Astrocyte (in vitro differentiated cells and primary cell): Measurements from ENCODE around the gene TRIM7. TPM values are rescaled to one million over a fixed set of nuclear protein-coding genes. Genes with fewer than 3 reads are reported as not detected.

Experiments used
- DNase-seq: peaks from one replicate; pipeline ENCODE4 v3.0.0-alpha.2; 2010; ENCODE audit warnings: low read depth
- FAIRE-seq: peaks from 2 replicates; lab custom pipeline; 2011; peaks lifted over from hg19 to GRCh38; lab: Jason Lieb, UNC
- H2AFZ ChIP-seq: 2 replicates; pipeline ENCODE4 v1.6.0; 2012; ENCODE audit warnings: low read depth, low read length, inconsistent platforms
- H3K27ac ChIP-seq: 2 replicates; pipeline ENCODE4 v1.5.1; 2011; ENCODE audit warnings: low read depth, low read length, inconsistent platforms
- H3K27me3 ChIP-seq: 2 replicates; pipeline ENCODE4 v1.6.0; 2011; ENCODE audit warnings: low read length, inconsistent platforms; ENCODE audit not compliant: insufficient read depth
- H3K36me3 ChIP-seq: 2 replicates; pipeline ENCODE4 v1.5.1; 2011; ENCODE audit warnings: low read length, inconsistent platforms; ENCODE audit not compliant: insufficient read depth
- H3K4me1 ChIP-seq: 2 replicates; pipeline ENCODE4 v1.5.1; 2011; ENCODE audit warnings: low read length, inconsistent platforms; ENCODE audit not compliant: insufficient read depth
- H3K4me2 ChIP-seq: 2 replicates; pipeline ENCODE4 v1.6.0; 2012; ENCODE audit warnings: low read length, inconsistent platforms
- H3K4me3 ChIP-seq: 2 replicates; pipeline ENCODE4 v1.5.1; 2011; ENCODE audit warnings: low read depth, mild to moderate bottlenecking, low read length, inconsistent platforms; ENCODE audit not compliant: insufficient read depth
- H3K79me2 ChIP-seq: 2 replicates; pipeline ENCODE4 v1.6.0; 2012; ENCODE audit warnings: mild to moderate bottlenecking, low read length, inconsistent platforms; ENCODE audit not compliant: insufficient read depth
- H3K9ac ChIP-seq: 2 replicates; pipeline ENCODE4 v1.6.0; 2012; ENCODE audit warnings: mild to moderate bottlenecking, low read length, inconsistent platforms
- H3K9me3 ChIP-seq: 2 replicates; pipeline ENCODE4 v1.5.1; 2012; ENCODE audit warnings: low read depth, mild to moderate bottlenecking, low read length, inconsistent platforms; ENCODE audit not compliant: insufficient read depth
- H4K20me1 ChIP-seq: 2 replicates; pipeline ENCODE4 v1.6.0; 2012; ENCODE audit warnings: low read length, inconsistent platforms; ENCODE audit not compliant: insufficient read depth
- H3K27ac Mint-ChIP-seq: one replicate; pipeline ENCODE4 v1.8.0; 2021; ENCODE audit warnings: mild to moderate bottlenecking, mixed read lengths; ENCODE audit not compliant: unreplicated experiment
- H3K27me3 Mint-ChIP-seq: one replicate; pipeline ENCODE4 v1.8.0; 2021; ENCODE audit warnings: low read depth, mixed read lengths; ENCODE audit not compliant: unreplicated experiment
- H3K36me3 Mint-ChIP-seq: one replicate; pipeline ENCODE4 v1.8.0; 2021; ENCODE audit warnings: low read depth, mixed read lengths; ENCODE audit not compliant: unreplicated experiment
- H3K4me1 Mint-ChIP-seq: one replicate; pipeline ENCODE4 v1.8.0; 2021; ENCODE audit warnings: low read depth, mixed read lengths; ENCODE audit not compliant: unreplicated experiment
- H3K4me3 Mint-ChIP-seq: one replicate; pipeline ENCODE4 v1.8.0; 2021; ENCODE audit warnings: mild to moderate bottlenecking, moderate library complexity, mixed read lengths; ENCODE audit not compliant: unreplicated experiment
- H3K9me3 Mint-ChIP-seq: one replicate; pipeline ENCODE4 v1.8.0; 2021; ENCODE audit warnings: mild to moderate bottlenecking, mixed read lengths; ENCODE audit not compliant: unreplicated experiment
- CTCF ChIP-seq: IDR thresholded peaks from 2 replicates; pipeline ENCODE4 v1.5.1; 2011; ENCODE audit warnings: low read depth, mild to moderate bottlenecking, inconsistent platforms, low read length, moderate library complexity; ENCODE audit not compliant: insufficient read depth
- EZH2 ChIP-seq: IDR thresholded peaks from 2 replicates; pipeline ENCODE4 v1.6.1; 2012; ENCODE audit warnings: mild to moderate bottlenecking, low read length, inconsistent platforms; ENCODE audit not compliant: insufficient read depth
- total RNA-seq: library from RNA; stranded (reverse); gene quantifications from 2 replicates; pipeline ENCODE4 v1.2.1, GENCODE V29; 2021

Gene TRIM7
- total RNA-seq, 1 donor from 2014 or later = 0.27 TPM

- peaks cover 22% of the 10 kb centered on the region for H3K4me1 ChIP-seq
- peaks cover 2% of the 10 kb centered on the region for H3K4me1 Mint-ChIP-seq
- no peaks in the 10 kb centered on the region for H3K36me3 Mint-ChIP-seq
- H3K27ac ChIP-seq = peak overlapping the region; percentile 77
- no peaks in the 10 kb centered on the region for H3K36me3 ChIP-seq
- peak overlapping the region; percentile 76 for H3K4me3 ChIP-seq
- H3K27me3 ChIP-seq = no peaks in the 10 kb centered on the region
- peaks cover 2% of the 10 kb centered on the region for H3K9me3 Mint-ChIP-seq
- no peaks in the 10 kb centered on the region for H3K9me3 ChIP-seq
- peak overlapping the region; percentile 90 for H3K9ac ChIP-seq
- H3K27ac Mint-ChIP-seq = peak overlapping the region; percentile 83
- FAIRE-seq (no peak), DNase-seq (no peak)
- H3K27me3 Mint-ChIP-seq = no peaks in the 10 kb centered on the region
- H3K4me2 ChIP-seq = peak overlapping the region; percentile 91
- no peaks in the 10 kb centered on the region for H3K79me2 ChIP-seq
- peak overlapping the region; percentile 97 for H2AFZ ChIP-seq
- TF ChIP-seq EZH2 = no peak
- no peak for TF ChIP-seq CTCF
- H4K20me1 ChIP-seq = peaks cover 3% of the 10 kb centered on the region
- peak overlapping the region; percentile 91 for H3K4me3 Mint-ChIP-seq
These were observed 12.5 kb downstream of the TRIM7 start for GRCh38 chr5:181192337-181193046.

- Histone ChIP-seq H3K27ac (peak overlapping the region; percentile 77), H3K79me2 (no peaks in the 10 kb centered on the region), H3K9ac (peak overlapping the region; percentile 90), H3K9me3 (no peaks in the 10 kb centered on the region), H3K36me3 (no peaks in the 10 kb centered on the region), H3K4me1 (peaks cover 22% of the 10 kb centered on the region), H4K20me1 (peaks cover 3% of the 10 kb centered on the region), H3K27me3 (no peaks in the 10 kb centered on the region), H2AFZ (peak overlapping the region; percentile 97), H3K4me3 (peak overlapping the region; percentile 76), H3K4me2 (peak overlapping the region; percentile 91)
- Mint-ChIP-seq H3K4me3 (peak overlapping the region; percentile 91), H3K36me3 (no peaks in the 10 kb centered on the region), H3K27ac (peak overlapping the region; percentile 87), H3K4me1 (no peaks in the 10 kb centered on the region), H3K9me3 (peaks cover 2% of the 10 kb centered on the region), H3K27me3 (no peaks in the 10 kb centered on the region)
- TF ChIP-seq EZH2 = no peak
- no peak for TF ChIP-seq CTCF
- no peak for FAIRE-seq
- peak; percentile 83 for DNase-seq
These were observed 13.3 kb downstream of the TRIM7 start for GRCh38 chr5:181191526-181192336.
